Measurements from ENCODE around the gene ZFAND3.

Gene ZFAND3

GRCh38 chr6:38142178-38142902 is 322.8 kb downstream of the ZFAND3 start:
- no peak for DNase-seq

DNA sequence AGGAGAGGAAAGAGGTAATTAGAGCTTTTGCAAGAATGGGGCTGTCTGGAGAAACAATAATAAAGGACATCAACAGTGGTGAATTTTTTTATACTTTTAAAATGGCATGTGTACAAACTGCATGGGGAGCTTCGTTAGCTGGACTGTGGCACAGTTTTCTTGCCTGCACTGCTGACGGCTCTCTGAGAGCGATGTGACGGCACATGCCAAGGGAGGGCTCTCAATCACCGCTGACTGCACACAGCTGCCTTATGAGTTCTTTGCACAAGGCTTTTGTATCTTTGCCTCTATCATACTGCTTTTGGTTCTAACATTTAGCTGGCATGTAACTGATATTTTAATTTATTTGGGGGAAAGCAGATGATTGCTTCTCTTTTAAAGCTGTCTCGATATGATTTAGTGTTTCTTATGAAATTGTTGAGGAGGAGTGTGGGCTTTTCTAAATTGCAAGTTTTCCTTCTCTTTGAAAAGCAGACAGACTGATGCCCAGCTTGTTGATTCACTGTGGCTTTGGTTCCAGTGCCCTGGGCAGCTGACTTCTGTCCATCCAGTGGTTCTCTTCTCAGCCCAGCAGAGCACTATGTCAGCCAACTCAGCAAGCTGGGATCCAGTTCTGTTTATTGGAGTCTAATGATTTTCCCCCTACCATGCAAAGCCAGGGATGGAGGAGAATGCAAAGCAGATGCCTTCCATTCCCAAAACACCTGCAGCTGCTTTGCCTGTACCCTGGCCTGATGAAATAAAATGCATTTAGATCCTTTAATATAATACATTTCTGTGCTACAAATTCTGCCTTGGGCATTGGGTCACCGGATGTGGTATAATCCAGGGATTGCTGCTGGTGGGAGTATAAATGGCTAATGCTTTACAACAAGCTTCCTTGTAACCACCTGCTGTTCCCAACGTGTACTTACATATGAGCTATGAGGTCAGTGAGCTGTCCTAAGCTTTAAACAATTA is 323.9 kb downstream of the ZFAND3 start:
- DNase-seq = no peak

DNA sequence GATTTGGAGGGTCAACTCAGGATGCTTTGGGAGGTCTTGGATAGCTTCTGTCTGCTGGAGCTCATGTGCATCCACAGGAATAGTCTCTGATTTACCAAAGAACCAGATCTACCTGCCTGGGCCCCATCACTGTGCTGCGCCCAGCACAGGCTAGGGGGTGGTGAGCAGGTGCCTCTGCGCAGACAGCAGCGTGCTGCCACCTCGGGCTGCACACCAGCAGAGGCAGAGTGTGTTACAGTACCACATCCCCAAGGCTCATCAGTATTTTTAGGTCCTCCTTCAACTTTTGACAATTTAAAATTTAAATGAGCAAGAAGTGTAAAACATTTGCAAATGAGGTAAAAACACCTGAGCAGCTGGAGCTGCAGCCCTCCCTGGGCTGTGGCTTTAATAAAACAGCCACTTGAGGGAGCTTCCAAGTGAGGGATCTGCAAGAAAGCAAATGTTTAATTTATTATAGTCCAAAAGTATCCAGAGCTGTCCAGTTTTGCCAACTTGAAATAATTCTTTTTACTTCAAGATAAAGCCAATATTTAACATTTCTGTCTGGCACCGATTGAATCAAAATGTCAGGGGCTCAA is 324.9 kb downstream of the ZFAND3 start:
- DNase-seq = no peak

GRCh38 chr6:38146021-38146733 is 326.6 kb downstream of the ZFAND3 start:
- no peak for DNase-seq

- peak; percentile 11 for DNase-seq
Measured at GRCh38 chr6:38146734-38147027, 327.2 kb downstream of the ZFAND3 start.

- no peak for DNase-seq
Measured at GRCh38 chr6:38148606-38149005, 329.1 kb downstream of the ZFAND3 start.

DNA sequence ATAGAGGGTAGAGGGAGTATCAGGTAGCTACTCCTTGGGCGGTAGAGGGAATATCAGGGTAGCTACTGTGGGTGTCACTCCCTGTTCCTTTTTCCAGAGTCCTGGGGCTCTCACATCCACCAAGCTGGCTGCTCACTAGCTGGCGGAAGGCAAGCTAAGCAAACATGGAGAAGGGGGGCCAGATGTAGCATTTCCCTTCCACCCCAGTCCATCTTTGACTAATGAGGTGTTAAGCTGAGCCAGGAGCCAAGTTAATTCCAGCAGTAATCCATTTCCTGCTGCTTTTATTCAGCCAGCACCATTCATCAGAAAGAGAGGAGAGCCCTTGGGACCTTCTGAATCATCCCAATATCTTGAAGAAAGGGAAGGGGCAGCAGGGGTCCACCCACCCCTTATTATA is 330.0 kb downstream of the ZFAND3 start:
- no peak for DNase-seq

- no peak for DNase-seq
Measured at GRCh38 chr6:38150021-38150420, 330.5 kb downstream of the ZFAND3 start.

DNA sequence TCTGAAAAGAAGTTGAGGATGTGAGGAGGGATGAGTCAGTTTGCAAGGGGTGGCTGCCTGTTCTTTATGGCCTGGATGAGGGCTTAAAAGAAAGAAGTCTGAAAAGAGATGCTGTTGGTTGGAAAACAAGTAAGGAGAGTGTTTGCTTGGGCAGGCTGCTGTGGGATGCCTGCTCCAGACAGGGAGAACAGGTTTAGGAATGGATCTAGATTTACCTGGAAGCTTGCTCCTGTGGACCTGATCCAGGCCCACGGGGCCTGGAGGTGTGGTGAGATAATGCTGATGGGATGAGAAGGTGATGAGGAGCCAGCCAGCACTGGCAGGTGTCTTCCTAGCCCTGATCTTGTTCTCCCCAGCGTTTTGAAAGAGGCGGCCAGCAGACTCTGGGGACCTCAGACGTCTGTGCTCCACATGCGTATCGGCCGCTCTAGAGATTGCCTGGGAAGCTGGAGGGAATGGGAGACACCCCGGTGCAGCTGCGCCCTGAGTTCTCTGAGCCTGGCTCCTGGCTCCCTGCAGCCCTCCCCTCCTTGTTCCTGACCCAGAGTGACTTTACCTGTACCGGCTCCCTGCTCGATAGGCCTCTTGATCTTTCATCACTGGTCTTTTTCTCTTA is 331.3 kb downstream of the ZFAND3 start:
- DNase-seq = no peak

- no peak for DNase-seq
Measured at GRCh38 chr6:38151580-38152500, 332.3 kb downstream of the ZFAND3 start.

DNA sequence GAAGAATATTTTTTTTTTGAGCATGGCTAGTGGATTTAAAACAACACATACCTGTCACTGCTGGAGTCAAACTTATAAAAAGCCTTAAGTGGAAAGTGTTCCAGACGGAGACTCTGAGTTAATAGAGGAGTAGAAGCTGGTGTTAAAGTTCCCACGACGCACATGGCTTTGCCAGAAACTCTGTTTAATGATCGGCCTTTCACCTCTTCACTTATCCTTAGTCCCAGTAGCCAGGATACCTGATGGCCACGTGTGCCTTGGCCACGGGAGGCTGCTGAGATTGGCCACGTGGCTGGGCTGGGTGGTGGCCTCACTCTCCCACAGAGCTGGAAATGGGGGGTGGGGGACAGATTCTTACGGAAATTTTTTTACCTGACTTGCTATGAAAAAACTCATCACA is 333.1 kb downstream of the ZFAND3 start:
- no peak for DNase-seq

- DNase-seq = no peak
Measured at GRCh38 chr6:38153076-38153797, 333.7 kb downstream of the ZFAND3 start.

DNA sequence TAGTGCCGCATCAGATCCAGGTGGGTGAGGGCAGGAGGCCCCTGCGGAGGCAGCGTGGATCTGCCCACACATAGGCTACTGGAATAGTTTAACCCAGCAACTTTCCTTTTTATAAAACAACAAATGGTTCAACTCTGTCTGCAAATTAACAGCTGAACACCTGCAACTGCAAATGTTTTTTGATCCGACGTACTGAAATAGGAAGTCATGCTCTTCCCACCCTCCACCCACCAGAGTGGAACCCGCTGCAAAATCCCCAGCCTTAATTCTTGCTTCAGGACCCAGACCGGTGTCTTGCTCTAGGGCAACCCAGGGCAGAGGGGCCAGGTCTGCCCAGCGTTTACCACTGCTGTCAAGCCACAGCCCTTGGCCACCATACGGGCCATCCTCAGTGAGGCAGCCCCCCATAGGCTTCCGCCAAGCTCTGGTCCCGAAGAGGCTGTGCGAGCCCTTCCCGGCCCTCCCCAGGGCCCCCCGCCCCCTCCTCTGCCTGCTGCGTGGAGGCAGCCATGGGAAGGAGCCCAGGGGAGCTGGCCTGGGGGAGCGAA is 334.3 kb downstream of the ZFAND3 start:
- DNase-seq = no peak

GRCh38 chr6:38154731-38155130 is 335.2 kb downstream of the ZFAND3 start:
- no peak for DNase-seq

DNA sequence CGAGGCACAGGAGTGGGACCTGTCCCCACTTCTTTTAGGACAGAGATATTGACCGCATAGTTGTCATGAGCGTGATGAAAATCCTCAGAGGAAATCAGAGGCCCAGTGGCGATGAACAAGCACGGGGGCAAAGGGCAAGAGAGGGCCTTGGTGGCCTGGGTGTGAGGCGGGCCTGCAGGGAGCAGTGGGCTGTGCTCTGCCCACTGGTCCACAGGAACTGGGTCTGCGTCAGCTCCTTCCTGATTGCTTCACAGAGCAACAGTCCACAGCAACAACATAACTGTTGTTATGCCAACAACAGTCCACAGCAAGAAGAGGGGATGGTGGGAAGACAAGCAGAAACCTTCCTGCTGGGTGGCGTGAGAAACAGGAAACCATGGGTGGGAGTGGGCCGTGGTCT is 335.6 kb downstream of the ZFAND3 start:
- DNase-seq = peak; percentile 13

- DNase-seq = peak; percentile 26
Measured at GRCh38 chr6:38155621-38156204, 336.2 kb downstream of the ZFAND3 start.

DNA sequence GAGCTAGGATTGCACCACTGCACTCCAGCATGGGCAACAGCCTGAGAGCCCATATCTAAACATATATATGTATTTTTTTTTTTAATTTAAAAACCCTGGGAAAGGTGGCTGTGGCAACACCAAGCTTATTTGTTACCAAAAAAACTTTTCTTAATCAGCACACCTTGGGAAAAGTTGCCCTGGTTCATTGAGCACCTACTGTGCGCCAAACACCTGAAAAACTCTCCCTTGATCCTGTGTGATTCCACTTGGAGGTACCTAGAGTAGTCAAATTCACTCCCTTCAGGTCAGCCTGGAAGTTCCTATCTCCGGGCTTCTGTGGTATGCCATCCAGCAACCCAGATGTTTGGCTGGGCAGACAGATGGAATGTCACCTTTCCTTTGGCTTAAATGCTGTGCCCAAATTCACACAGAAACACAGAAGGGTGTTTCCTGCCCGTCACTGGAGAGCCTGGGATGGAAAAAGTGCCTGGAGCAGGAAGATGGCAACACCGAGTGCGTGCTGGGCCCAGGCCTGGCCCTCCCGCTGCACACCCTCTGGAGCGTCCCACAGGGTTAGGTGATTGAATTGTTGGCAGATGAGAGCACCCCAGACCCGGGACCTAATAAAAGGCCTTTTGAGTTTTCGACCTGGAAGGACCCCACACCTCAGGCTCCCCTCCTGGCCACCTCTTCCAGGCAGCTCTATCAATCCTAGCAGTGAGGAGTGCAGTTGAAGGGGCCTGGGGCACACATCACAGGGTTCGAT is 337.5 kb downstream of the ZFAND3 start:
- DNase-seq = no peak

DNA sequence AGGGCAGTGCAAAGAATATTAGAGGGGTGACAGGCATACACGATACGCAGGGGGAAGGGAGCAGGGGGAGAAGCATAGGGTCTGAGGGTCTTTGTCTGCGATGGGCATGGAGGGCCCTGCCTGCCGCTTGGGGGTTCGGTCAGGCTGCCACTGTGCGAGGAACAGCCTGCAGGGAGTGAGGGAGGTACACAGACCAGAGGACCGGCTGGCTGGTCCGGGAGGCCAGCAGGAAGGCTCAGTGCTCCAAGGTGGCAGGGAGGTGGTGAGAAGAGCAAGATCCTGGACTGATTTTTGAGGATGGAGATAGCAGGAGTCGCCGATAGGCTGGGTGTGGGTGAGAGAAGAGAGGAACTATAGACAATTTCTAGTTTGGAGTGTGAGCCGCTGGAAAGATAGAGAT is 338.4 kb downstream of the ZFAND3 start:
- no peak for DNase-seq

DNA sequence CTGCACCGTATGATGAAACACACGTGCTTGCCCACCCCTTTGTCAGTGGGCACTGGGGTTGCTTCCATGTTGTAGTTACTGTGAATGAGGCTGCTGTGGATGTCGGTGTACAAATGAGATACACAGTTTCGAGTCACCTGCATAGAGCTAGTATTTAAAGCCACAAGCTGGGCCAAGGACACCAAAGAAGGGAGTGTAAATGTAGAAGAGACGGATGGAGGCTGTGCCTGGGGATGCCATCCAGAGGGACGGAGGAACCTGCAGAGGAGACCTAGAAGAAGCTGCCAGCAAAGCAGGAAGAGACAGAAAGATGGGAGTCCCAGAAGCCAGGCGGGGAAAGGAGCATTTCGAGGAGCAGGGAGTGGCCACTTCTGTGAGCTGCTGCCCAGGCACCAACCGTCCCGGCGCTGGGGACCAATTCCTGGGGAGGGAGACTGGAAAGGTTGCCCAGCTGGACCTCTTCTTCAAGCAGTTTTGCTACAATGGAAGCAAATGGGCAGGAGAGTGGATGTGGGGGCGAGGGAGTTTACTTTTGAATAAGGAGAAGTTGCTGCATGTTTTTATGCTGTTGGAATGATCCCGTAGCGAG is 339.3 kb downstream of the ZFAND3 start:
- DNase-seq = no peak
